H1 (cell line): ENCODE results near the gene SMAD6. TPM values are rescaled to one million over a fixed set of nuclear protein-coding genes. Genes with fewer than 3 reads are reported as not detected.

Experiments used
- CTCF ChIA-PET: fragments of 300-600 bp; sonication (Branson Sonifier 250); formaldehyde crosslinking; loops from one replicate; lab custom pipeline; 2021; ENCODE audit not compliant: partially characterized antibody; lab: Charles Lee
- POLR2A ChIA-PET: fragments of 300-600 bp; sonication (Branson Sonifier 250); formaldehyde crosslinking; loops from one replicate; lab custom pipeline; 2021; ENCODE audit warnings: inconsistent platforms; ENCODE audit not compliant: partially characterized antibody; lab: Charles Lee
- DNase-seq, 2 experiments: peaks; one replicate each; pipeline versions ENCODE4 v3.0.0 to v3.0.0-alpha.2; 2010 to 2022; ENCODE audit warnings: low spot score in 2 of 2, low read depth in 1 of 2, mixed read lengths in 1 of 2
- FAIRE-seq: peaks from 2 replicates; lab custom pipeline; 2011; peaks lifted over from hg19 to GRCh38; lab: Jason Lieb, UNC
- H2AFZ ChIP-seq: 2 replicates; pipeline ENCODE4 v1.8.1; 2012; ENCODE audit warnings: low read length, inconsistent platforms
- H2AK5ac ChIP-seq: 2 replicates; pipeline ENCODE4 v1.6.1; 2013; ENCODE audit warnings: low read depth, low read length
- H2BK120ac ChIP-seq: replicated peaks from 2 replicates; pipeline ENCODE3; 2013; ENCODE audit warnings: low read depth, low read length, inconsistent platforms
- H2BK12ac ChIP-seq: 2 replicates; pipeline ENCODE4 v1.6.1; 2013; ENCODE audit warnings: low read depth, low read length
- H2BK15ac ChIP-seq: 2 replicates; pipeline ENCODE4 v1.6.1; 2013; ENCODE audit warnings: low read length
- H2BK20ac ChIP-seq: 2 replicates; pipeline ENCODE4 v1.6.1; 2013; ENCODE audit warnings: low read length
- H2BK5ac ChIP-seq: 2 replicates; pipeline ENCODE4 v1.6.1; 2013; ENCODE audit warnings: low read depth, low read length
- H3K14ac ChIP-seq: 2 replicates; pipeline ENCODE4 v1.6.1; 2013; ENCODE audit warnings: inconsistent platforms; ENCODE audit not compliant: insufficient read length
- H3K18ac ChIP-seq: 2 replicates; pipeline ENCODE4 v1.6.1; 2013; ENCODE audit warnings: low read length; ENCODE audit errors: extremely low read depth
- H3K23ac ChIP-seq: 2 replicates; pipeline ENCODE4 v1.6.1; 2013; ENCODE audit warnings: inconsistent platforms; ENCODE audit not compliant: insufficient read length
- H3K23me2 ChIP-seq: 2 replicates; pipeline ENCODE4 v1.6.1; 2013; ENCODE audit warnings: low read depth, low read length
- H3K27ac ChIP-seq: 2 replicates; pipeline ENCODE4 v1.6.1; 2011; ENCODE audit warnings: low read depth, low read length, inconsistent platforms
- H3K27me3 ChIP-seq, 4 experiments: replicated peaks in 1 of 4; 1 replicate in 1 of 4; 2 replicates in 3 of 4; pipeline versions ENCODE4 v1.6.1 to v1.8.1; 2011 to 2013; ENCODE audit warnings: low read length in 3 of 4, mild to moderate bottlenecking in 3 of 4, inconsistent platforms in 2 of 4, mixed read lengths in 2 of 4, moderate library complexity in 1 of 4; ENCODE audit not compliant: control insufficient read depth in 3 of 4, insufficient read depth in 3 of 4; ENCODE audit errors: extremely low read depth in 1 of 4
- H3K36me3 ChIP-seq, 4 experiments: 2 replicates each; pipeline versions ENCODE4 v1.6.1 to v1.8.1; 2011 to 2013; ENCODE audit warnings: mild to moderate bottlenecking in 4 of 4, low read length in 3 of 4, moderate library complexity in 2 of 4, control low read depth in 1 of 4, inconsistent platforms in 1 of 4; ENCODE audit not compliant: insufficient read depth in 4 of 4, control insufficient read depth in 2 of 4
- H3K4ac ChIP-seq: replicated peaks from 2 replicates; pipeline ENCODE3; 2013; ENCODE audit warnings: low read length, low read depth, mixed read lengths, inconsistent platforms; ENCODE audit not compliant: insufficient read length
- H3K4me1 ChIP-seq, 4 experiments: replicated peaks in 1 of 4; 1 replicate in 1 of 4; 2 replicates in 3 of 4; pipeline versions ENCODE4 v1.6.1 to v1.8.1; 2011 to 2013; ENCODE audit warnings: low read length in 3 of 4, inconsistent platforms in 2 of 4, mixed read lengths in 1 of 4; ENCODE audit not compliant: insufficient read depth in 4 of 4, control insufficient read depth in 3 of 4
- H3K4me2 ChIP-seq, 2 experiments: 2 replicates each; pipeline versions ENCODE4 v1.6.1 to v1.8.1; 2011 to 2013; ENCODE audit warnings: low read depth in 2 of 2, low read length in 2 of 2, control low read depth in 1 of 2, inconsistent platforms in 1 of 2, mild to moderate bottlenecking in 1 of 2; ENCODE audit not compliant: insufficient read depth in 1 of 2
- H3K4me3 ChIP-seq, 4 experiments: fragments of 200-600, 300-600 bp in 1 of 4; sonication (generic), shearing (Covaris generic), sonication (Bioruptor Twin) in 1 of 4; 2 replicates each; pipeline versions ENCODE4 v1.5.1 to v1.8.1; 2011 to 2016; ENCODE audit warnings: low read length in 4 of 4, low read depth in 3 of 4, control low read depth in 2 of 4, inconsistent platforms in 2 of 4, mild to moderate bottlenecking in 2 of 4, mixed read lengths in 1 of 4, moderate library complexity in 1 of 4; ENCODE audit not compliant: insufficient read depth in 2 of 4; ENCODE audit errors: extremely low read depth in 1 of 4
- H3K56ac ChIP-seq: replicated peaks from 2 replicates; pipeline ENCODE3; 2013; ENCODE audit warnings: low read depth, mild to moderate bottlenecking, mixed read lengths, low read length, inconsistent platforms; ENCODE audit not compliant: insufficient read length
- H3K79me1 ChIP-seq: 2 replicates; pipeline ENCODE4 v1.6.1; 2013; ENCODE audit warnings: low read depth, low read length, control low read depth
- H3K79me2 ChIP-seq, 2 experiments: 2 replicates each; pipeline versions ENCODE4 v1.6.1 to v1.8.1; 2012 to 2013; ENCODE audit warnings: low read length in 2 of 2, mild to moderate bottlenecking in 2 of 2, inconsistent platforms in 1 of 2; ENCODE audit not compliant: insufficient read depth in 2 of 2, control insufficient read depth in 1 of 2
- H3K9ac ChIP-seq, 4 experiments: replicated peaks in 1 of 4; 1 replicate in 1 of 4; 2 replicates in 3 of 4; pipeline versions ENCODE4 v1.6.1 to v1.8.1; 2011 to 2013; ENCODE audit warnings: low read depth in 3 of 4, low read length in 3 of 4, control low read depth in 2 of 4, mild to moderate bottlenecking in 2 of 4, moderate library complexity in 2 of 4, inconsistent platforms in 1 of 4; ENCODE audit errors: extremely low read depth in 1 of 4
- H3K9me3 ChIP-seq, 2 experiments: 2 replicates each; pipeline versions ENCODE4 v1.6.1 to v1.8.1; 2012 to 2013; ENCODE audit warnings: mild to moderate bottlenecking in 2 of 2, moderate library complexity in 2 of 2, control low read depth in 1 of 2, inconsistent platforms in 1 of 2, low read depth in 1 of 2, low read length in 1 of 2, mixed read lengths in 1 of 2; ENCODE audit not compliant: insufficient read depth in 2 of 2
- H4K20me1 ChIP-seq, 2 experiments: replicated peaks in 1 of 2; 2 replicates each; pipeline versions ENCODE3 to v1.8.1; 2011 to 2013; ENCODE audit warnings: inconsistent platforms in 2 of 2, low read length in 2 of 2, mild to moderate bottlenecking in 1 of 2; ENCODE audit not compliant: insufficient read depth in 2 of 2, control insufficient read depth in 1 of 2
- H4K5ac ChIP-seq: 2 replicates; pipeline ENCODE4 v1.6.1; 2013; ENCODE audit warnings: low read length, low read depth, mixed read lengths, inconsistent platforms; ENCODE audit not compliant: insufficient read length
- H4K8ac ChIP-seq: 2 replicates; pipeline ENCODE4 v1.8.0; 2013; ENCODE audit warnings: mild to moderate bottlenecking, moderate library complexity, low read length, inconsistent platforms; ENCODE audit not compliant: insufficient read depth; ENCODE audit errors: extremely low read depth
- H4K91ac ChIP-seq: replicated peaks from 2 replicates; pipeline ENCODE3; 2013; ENCODE audit warnings: low read length, mixed read lengths, inconsistent platforms; ENCODE audit not compliant: insufficient read length
- CTBP2 ChIP-seq: IDR thresholded peaks from 2 replicates; pipeline ENCODE4 v1.7.0; 2011; ENCODE audit warnings: borderline replicate concordance, mild to moderate bottlenecking, moderate library complexity, mixed read lengths, low read length; ENCODE audit not compliant: insufficient read depth, insufficient read length
- FOSL1 ChIP-seq: IDR thresholded peaks from 2 replicates; pipeline ENCODE4 v1.6.1; 2011; ENCODE audit warnings: mild to moderate bottlenecking, low read depth, low read length, moderate library complexity; ENCODE audit not compliant: insufficient read depth
- SIRT6 ChIP-seq: IDR thresholded peaks from one replicate; pipeline ENCODE4 v1.7.1; 2012; ENCODE audit warnings: low read length, inconsistent platforms
- SP1 ChIP-seq: IDR thresholded peaks from 2 replicates; pipeline ENCODE4 v1.6.1; 2011; ENCODE audit warnings: low read depth, low read length
- SRF ChIP-seq: IDR thresholded peaks from 2 replicates; pipeline ENCODE4 v1.6.1; 2011; ENCODE audit warnings: mild to moderate bottlenecking, low read depth, low read length, moderate library complexity
- TCF12 ChIP-seq: IDR thresholded peaks from 2 replicates; pipeline ENCODE4 v1.6.1; 2011; ENCODE audit warnings: low read depth, mild to moderate bottlenecking, low read length
- WGBS, 2 experiments: shearing (Covaris generic) in 1 of 2; methylation state at CpG; one replicate each; pipeline versions ENCODE4 v1.1.6 to v1.1.7; 2013 to 2015; ENCODE audit warnings: low lambda C conversion rate in 2 of 2, mixed read lengths in 2 of 2, inconsistent platforms in 1 of 2, low coverage in 1 of 2, missing lambda C conversion rate in 1 of 2; ENCODE audit not compliant: insufficient replicate concordance in 2 of 2, insufficient coverage in 1 of 2, insufficient read length in 1 of 2; ENCODE audit errors: extremely low coverage in 1 of 2, missing lambda C conversion rate in 1 of 2; 5-methylcytosine and 5-hydroxymethylcytosine counted together
- polyA plus RNA-seq, 7 experiments: library from polyadenylated mRNA; depleted of rRNA in 3 of 7; stranded (reverse) in 5 of 7; unstranded in 2 of 7; fragments of >200 nt in 5 of 7; fragments of 200-250 nt in 2 of 7; gene quantifications; 1 replicate in 5 of 7; 2 replicates in 1 of 7; 4 replicates in 1 of 7; pipeline versions ENCODE4 v1.2.1 to v1.2.3, GENCODE V29; 2011 to 2013; ENCODE audit warnings: missing spikeins in 2 of 7, mixed read lengths in 2 of 7
- total RNA-seq: library from RNA; stranded (reverse); fragmentation: NEBNext Ultra II Directional; extraction: Animal tissue kit (Norgen Biotek cat#: 25700); gene quantifications from 2 replicates; pipeline ENCODE4 v1.2.1, GENCODE V29; 2021
- TF ChIP-seq, protein P1 (sequence below), 3 experiments: IDR thresholded peaks; 1 replicate in 2 of 3; 2 replicates in 1 of 3; pipeline versions ENCODE4 v1.5.1 to v1.6.1; 2011; ENCODE audit warnings: low read length in 3 of 3, mild to moderate bottlenecking in 3 of 3, inconsistent platforms in 2 of 3, low read depth in 1 of 3, moderate library complexity in 1 of 3; ENCODE audit not compliant: insufficient read depth in 1 of 3; ENCODE audit errors: control extremely low read depth in 1 of 3
- TF ChIP-seq, protein P2 (sequence below): IDR thresholded peaks from 2 replicates; pipeline ENCODE4 v1.6.1; 2011; ENCODE audit warnings: low read length, improper control_type of control experiment
- TF ChIP-seq, protein P3 (sequence below): IDR thresholded peaks from 2 replicates; pipeline ENCODE4 v1.6.1; 2012; ENCODE audit warnings: inconsistent platforms

SMAD6 gene
- total and polyA plus RNA-seq, 2 of the 8 experiments (the other 6 are each of a cell fraction or from before 2014, with no cell fraction given): 1.8 to 7.0 TPM

DNA sequence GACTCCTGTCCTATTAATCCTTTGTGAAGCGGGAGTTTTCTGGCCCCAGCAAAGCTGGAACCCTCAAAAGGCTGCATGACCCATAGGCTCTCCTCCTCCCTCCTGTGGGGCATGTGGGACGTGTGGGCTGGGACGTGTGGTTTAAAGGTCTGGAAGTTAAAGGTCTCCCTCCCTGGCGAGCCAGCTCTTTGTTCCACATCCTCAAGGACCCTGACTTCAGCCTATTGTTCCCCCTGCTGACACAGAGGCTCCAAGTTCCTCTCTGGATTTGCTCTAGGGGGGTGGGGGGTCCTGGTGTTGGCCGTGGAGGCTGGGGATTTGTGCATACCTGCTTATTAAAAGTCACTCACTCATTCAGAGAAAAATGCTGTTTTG is 44.2 kb downstream of the SMAD6 start:
- Histone ChIP-seq H3K23me2 (no peaks in the 10 kb centered on the region; the same call in 1 of the 2 replicates), H2BK15ac (no peak overlapping the region; the same call in 1 of the 2 replicates), H3K27ac (no peak overlapping the region), H3K4me2 (0 out of 4 replicates have a peak overlapping the region, but pooled peaks of 1 of the 2 experiments have one; percentile 1), H3K4ac (no peak overlapping the region), H3K79me1 (no peaks in the 10 kb centered on the region), H2BK12ac (peak overlapping the region; percentile 92; the same call in 1 of the 2 replicates), H3K9ac (no peak overlapping the region), H2BK5ac (peak overlapping the region; percentile 85; the same call in 1 of the 2 replicates), H3K56ac (no peak overlapping the region), H3K23ac (no peak overlapping the region), H3K9me3 (no peaks in the 10 kb centered on the region), H2AK5ac (0 out of 2 replicates have a peak overlapping the region, but pooled peaks have one; percentile 29), H4K5ac (peak overlapping the region; percentile 16), H3K18ac (peak overlapping the region; percentile 64; the same call in 1 of the 2 replicates), H3K4me1 (peaks cover 10 to 50% (median 17%) of the 10 kb centered on the region in 4 experiments), H4K91ac (peak overlapping the region; percentile 84), H4K20me1 (no peaks in the 10 kb centered on the region), H2BK20ac (no peak overlapping the region), H2BK120ac (no peak overlapping the region), H3K27me3 (no peaks in the 10 kb centered on the region; a peak in 1 of 7 replicates), H3K36me3 (no peaks in the 10 kb centered on the region), H3K79me2 (no peaks in the 10 kb centered on the region), H3K14ac (no peak overlapping the region), H4K8ac (no peak overlapping the region; the same call in 1 of the 2 replicates), H3K4me3 (no peak overlapping the region), H2AFZ (no peak overlapping the region)
- no peak for DNase-seq
- ChIA-PET POLR2A (interaction anchor here (1.0 kb wide), 2 partner anchors 10 to 16 kb away, joined by 3 read pairs; no protein-coding TSS in a partner anchor), CTCF (interaction anchor here (0.6 to 2.0 kb wide), 11 partner anchors 9 to 127 kb away, joined by 3 to 8 read pairs (median 3); no protein-coding TSS in a partner anchor)
- no peak for FAIRE-seq
- WGBS, 2 experiments: 74% methylated on average over 5 of the region's 5 CpGs; no CpG with 5 or more reads in 1 of the 2 experiments
- TF ChIP-seq SIRT6: no peak
- TF ChIP-seq, protein P1, sequence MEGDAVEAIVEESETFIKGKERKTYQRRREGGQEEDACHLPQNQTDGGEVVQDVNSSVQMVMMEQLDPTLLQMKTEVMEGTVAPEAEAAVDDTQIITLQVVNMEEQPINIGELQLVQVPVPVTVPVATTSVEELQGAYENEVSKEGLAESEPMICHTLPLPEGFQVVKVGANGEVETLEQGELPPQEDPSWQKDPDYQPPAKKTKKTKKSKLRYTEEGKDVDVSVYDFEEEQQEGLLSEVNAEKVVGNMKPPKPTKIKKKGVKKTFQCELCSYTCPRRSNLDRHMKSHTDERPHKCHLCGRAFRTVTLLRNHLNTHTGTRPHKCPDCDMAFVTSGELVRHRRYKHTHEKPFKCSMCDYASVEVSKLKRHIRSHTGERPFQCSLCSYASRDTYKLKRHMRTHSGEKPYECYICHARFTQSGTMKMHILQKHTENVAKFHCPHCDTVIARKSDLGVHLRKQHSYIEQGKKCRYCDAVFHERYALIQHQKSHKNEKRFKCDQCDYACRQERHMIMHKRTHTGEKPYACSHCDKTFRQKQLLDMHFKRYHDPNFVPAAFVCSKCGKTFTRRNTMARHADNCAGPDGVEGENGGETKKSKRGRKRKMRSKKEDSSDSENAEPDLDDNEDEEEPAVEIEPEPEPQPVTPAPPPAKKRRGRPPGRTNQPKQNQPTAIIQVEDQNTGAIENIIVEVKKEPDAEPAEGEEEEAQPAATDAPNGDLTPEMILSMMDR (IDR thresholded peaks at IDR 0.05; ENCODE audit: control extremely low read depth in 1 of 3, insufficient read depth in 1 of 3, low read depth in 1 of 3, low read length in 3 of 3): no peak
- TF ChIP-seq, protein P2, sequence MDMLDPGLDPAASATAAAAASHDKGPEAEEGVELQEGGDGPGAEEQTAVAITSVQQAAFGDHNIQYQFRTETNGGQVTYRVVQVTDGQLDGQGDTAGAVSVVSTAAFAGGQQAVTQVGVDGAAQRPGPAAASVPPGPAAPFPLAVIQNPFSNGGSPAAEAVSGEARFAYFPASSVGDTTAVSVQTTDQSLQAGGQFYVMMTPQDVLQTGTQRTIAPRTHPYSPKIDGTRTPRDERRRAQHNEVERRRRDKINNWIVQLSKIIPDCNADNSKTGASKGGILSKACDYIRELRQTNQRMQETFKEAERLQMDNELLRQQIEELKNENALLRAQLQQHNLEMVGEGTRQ: no peak
- TF ChIP-seq TCF12: no peak
- no peak for TF ChIP-seq CTBP2
- TF ChIP-seq, protein P3, sequence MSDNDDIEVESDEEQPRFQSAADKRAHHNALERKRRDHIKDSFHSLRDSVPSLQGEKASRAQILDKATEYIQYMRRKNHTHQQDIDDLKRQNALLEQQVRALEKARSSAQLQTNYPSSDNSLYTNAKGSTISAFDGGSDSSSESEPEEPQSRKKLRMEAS: no peak
- TF ChIP-seq SRF: no peak
- no peak for TF ChIP-seq SP1
- no peak for TF ChIP-seq FOSL1
